ENCODE measurements around the gene OR7D2.
A peak's percentile ranks its signal among the peaks of the same experiment; 100 is the strongest.
"Not testable (repeated sequence)": the region's sequence is repeated elsewhere in the genome, so short reads cannot be mapped to it uniquely, and the experiment has no call there.

Gene OR7D2

DNA sequence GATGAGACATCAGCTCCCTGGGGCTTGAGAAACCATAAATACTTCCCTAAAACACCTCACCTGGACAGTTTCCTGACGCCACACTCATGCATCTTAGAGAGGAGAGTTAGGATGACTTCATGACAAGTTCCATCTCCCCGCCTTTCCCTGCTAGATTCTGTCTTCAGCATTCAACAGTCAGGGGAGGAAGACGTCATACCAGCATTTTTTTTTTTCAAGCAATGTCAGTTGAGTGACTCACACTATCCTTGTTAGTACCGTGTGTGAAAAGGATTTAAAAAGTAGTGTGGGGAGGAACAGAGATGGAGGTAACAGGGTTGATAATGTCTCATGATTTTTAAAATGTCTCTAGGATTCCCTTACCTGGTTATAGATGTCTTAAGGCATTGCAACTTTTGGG is at the start of gene OR7D2:
Gene OR7D2, plus strand, starts transcription at position 79 of the 400 bp plus-strand sequence. CDS start 6,803 bp downstream, outside the sequence.
- no peak for DNase-seq

DNA sequence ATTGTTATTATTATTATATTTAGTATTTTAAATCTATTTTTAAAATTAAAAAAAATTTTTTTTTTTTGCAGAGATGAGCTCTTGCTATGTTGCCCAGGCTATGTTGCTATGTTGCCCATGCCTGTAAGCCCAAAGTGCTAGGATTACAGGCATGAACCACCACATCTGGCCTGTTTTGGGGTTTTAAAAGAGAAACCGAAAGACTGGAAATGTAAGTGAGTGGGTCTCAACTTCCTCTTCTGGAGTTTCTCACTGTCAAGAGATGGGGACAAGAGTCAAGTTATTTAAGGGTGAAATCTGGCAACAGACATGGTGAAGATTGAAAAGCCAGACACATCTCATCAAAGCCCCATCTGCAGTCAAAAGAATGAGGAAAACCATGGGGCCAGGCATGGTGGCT is 47.8 kb upstream of the OR7D2 start:
- DNase-seq = no peak

DNA sequence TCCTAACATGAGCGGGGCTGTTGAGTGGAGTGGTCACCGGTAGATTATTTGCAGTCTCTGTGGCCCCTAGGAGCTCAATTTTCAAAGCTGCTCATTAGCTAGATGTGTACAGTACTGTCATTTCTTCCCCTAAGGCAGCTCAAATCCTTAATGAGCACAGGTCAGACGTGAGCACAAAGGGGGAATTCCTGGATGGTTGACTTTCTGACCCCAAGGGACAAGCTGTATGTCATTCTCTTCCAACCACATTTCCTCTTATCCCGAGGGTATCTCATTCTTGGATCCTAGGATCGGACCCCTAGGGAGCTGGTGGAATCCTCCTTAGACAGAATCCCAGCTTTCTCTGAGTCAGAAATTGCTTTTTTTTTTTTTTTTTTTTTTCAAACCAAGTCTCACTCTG is 46.4 kb upstream of the OR7D2 start:
- no peak for DNase-seq

DNA sequence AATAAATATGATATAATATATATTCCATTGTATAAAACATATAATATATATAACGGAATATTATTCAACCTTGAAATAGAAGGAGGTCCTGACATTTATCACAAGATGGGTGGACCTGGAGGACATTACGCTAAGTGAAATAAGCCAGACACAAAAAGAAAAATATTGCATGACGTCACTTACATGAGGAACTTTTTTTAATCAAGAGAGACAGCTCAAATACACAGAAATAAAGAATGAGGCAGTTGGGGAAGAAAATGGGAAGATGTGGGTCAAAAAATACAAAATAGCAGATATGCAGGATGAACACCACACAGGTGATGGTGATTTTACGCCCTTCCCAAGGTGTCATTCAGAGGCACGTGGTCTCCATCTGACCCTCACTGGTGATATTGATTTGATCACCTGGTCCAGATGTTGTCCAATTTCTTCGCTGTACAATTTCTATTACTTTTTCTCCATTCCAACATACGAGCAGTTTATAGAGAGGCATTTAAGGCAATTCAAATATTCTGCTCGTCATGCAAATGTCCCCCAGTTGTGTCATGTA is 39.1 kb upstream of the OR7D2 start:
- DNase-seq = no peak

DNA sequence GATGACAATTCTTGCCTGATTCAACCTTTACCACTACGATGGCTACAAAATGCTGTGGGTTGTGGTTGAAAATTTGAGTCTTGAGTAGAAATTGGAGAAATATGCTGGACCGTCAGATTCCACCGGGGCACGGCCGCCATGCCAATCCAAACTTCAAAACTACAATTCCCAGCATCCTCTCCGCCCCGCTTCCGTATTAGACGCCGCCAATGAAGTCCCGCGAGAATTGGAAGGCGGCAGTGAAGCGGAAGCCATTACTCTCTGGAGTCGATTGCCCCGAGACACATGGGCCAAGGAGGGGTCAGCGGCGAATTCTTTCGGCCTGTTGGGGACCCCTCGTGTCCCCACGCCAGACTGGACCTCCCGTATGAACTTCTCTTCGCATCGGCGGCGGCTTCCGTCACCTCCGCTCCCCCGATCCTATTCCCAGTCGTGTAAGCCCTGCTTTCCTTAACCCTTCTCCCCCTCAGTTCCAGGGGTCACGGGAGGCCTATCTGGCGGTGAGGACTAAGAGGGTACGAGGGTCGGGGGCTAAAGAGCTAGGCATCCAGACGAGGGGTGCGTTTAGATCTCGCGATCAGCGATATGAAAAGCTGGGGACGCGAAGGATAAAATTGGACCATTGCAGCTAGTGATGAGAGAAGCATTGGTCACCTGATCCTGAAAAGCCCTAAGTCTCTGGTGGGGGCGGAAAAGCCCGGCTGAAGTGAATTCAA is 38.5 kb upstream of the OR7D2 start, which contains the start of gene ZNF317:
Gene ZNF317, plus strand, starts transcription at position 239 of the 716 bp plus-strand sequence. CDS start 15,620 bp downstream, outside the sequence.
- DNase-seq = peak; percentile 90 to 91

DNA sequence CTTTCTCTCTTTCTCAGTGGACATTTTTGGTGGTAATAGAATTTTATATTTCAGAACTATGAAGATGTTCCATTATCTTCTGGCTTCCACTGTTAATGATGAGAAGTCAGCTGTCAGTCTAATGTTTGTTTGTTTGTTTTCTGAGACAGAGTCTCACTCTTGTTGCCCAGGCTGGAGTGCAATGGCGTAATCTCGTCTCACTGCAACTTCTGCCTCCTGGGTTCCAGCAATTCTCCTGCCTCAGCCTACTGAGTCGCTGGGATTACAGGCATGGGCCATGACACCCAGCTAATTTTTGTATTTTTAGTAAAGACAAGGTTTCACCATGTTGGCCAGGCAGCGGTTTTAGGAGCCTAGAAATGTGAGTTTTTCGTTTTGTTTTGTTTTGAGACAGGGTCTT is 33.9 kb upstream of the OR7D2 start:
- no peak for DNase-seq

DNA sequence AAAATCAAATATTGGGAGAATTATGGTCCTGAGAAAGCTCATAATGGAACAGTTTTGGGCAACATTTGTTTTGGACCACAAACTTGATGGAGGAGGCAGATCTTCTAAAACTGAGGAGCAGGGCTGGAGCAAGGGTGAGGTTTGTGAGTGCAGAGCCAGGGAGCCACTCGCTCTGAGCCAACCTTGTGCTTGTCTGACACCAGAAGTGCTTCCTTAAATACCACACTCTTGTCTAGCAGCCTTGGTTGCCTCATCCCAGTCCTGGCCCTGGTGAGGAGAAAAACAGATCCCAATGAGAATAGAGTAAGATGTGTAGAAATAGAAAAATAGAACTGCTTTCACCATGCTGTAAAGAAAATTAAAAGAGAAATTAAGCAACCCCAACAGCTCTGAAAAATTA is 31.9 kb upstream of the OR7D2 start:
- DNase-seq = no peak

DNA sequence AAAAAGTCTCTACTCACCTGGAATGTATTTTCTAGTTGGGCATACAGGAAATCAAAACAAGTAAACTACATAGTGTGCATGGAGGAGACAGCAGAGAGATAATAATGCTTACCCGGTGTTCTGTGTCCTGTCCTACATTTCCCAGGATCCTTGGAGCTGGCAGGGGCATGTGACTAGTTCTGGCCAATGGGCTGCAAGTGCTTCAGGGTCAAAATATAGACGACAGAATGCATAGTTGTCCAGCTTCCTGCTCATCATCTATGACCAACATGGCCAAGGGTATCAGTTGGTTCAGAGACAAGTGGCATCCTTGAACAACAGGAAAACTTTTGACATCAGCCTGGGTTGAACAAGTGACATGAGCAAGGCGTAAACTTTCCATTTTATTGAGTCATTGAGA is 30.1 kb upstream of the OR7D2 start:
- DNase-seq = no peak

DNA sequence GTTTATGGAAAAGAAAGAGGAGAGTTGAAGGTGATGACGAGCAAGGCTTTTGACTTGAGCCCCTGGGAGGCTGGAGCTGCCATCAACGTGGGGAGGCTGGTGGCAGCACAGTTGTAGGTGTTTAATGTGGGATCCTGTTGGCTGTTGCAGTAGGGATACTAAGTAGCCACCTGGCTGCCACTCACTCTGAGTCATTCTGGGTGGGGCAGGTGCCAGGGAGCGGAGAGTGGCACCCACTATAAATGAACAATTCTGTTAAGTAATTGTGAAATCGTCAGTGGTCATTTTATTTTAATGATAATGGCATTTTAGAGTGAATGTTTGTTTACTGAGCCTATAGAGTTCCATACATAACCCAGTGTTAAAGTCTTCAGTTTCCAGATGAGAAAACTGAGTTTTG is 28.8 kb upstream of the OR7D2 start:
- no peak for DNase-seq

DNA sequence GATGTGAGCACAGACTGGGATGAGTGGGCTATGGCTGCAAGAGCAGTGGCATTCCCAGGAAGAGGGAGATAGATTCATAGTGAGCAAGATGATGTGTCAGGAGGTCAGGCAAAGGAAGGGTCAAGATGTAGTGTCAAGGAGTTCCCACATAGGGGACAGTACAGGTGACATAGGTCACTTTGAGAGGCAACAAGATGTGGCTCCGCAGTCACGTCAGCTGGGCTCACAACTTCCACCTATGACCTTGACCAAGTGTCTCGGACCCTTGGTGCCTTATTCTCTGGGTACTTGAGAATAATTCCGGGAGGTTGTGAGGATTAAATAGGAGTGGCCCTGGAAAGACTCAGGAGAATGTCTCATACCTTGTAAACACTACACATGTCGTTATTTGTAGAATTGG is 28.1 kb upstream of the OR7D2 start:
- no peak for DNase-seq

DNA sequence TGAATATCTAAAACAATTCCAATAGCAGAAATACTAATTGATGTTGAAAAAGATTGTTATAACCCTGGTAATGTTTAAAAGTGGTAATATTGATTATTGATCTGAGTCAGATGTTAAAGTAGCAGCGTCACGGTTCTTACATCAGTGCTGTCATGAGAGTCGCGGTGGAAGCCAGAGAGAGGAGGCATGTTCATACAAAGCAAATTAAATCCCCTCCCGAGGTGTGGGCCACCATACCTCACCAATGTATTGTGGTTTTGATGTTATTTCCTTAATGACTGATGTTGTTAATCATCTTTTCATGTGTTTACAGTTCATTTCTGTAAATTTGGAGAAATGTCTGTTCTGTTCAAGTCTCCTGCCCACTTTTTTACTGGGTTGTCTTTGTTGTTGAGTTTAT is 27.4 kb upstream of the OR7D2 start:
- no peak for DNase-seq

DNA sequence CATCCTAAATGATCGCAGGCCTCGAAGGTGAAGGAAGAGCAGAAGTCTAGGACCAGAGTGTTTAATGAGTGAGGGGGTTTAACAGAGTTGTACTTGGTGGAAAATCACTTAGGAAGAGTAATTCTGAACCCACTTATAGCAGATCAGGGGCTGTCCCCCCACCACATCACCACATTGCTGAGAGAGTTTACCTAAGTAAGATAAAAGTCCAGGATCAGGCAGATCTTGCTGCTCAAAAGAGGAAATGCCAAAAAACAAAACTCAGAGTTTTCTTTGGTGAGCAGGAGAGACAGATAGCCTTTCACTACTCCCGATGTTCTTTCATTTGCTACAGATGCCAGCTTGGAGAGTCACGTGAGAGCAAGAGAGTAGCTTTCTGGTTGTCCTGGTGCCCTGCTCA is 23.2 kb upstream of the OR7D2 start:
- DNase-seq = no peak

DNA sequence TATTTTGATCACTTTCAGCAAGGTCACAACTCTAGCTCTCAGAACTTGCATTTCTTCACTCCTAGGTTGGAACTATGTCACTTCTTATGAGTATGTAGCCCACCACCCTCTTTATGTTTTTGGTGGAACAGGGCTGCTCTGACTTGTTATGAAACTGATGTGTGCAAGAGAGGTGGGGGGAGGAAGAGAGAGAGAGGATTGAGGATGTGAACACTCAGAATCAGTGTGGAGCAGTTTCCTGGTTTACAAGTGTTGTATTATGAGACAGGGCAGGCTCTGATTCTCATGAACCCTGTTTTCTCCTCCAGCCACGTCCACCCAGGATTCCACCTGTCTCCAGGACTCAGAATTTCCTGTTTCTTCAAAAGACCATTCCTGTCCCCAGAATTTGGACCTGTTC is 22.5 kb upstream of the OR7D2 start:
- DNase-seq = no peak

DNA sequence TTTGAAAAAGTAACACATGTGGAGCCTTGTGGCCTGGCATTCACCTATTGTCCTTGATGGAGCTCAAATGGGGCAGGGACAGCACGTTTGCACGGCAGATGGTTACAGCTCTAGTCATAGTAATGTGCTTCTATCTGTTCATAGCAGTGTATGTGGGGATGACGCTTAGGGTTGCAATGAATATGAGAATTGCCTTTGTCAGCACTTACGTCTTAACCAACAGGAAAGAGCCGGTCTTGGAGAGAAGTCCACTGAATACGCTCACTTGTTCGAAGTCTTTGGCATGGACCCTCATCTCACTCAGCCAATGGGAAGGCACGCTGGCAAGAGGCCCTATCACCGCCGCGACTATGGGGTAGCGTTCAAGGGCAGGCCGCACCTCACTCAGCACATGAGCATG is 18.9 kb upstream of the OR7D2 start:
- no peak for DNase-seq

DNA sequence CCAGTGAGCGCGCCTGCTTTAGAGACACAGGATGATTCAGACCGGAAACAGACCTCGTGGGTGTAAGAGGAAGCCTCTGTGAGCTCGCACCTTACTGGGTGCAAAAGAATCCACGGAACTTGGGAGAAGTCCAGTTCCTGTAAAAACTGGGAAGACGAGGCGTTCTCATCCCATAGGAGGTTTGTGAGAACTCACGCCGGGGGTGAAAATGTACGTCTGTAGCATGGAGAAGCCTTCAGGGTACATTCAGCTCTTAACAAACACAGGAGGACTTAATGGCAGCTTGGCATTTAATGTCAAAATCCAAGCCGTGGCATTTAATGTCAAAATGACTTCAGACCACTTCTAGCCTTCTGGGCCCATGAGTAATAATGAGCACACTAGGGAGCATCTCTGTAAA is 17.4 kb upstream of the OR7D2 start:
- DNase-seq = no peak

DNA sequence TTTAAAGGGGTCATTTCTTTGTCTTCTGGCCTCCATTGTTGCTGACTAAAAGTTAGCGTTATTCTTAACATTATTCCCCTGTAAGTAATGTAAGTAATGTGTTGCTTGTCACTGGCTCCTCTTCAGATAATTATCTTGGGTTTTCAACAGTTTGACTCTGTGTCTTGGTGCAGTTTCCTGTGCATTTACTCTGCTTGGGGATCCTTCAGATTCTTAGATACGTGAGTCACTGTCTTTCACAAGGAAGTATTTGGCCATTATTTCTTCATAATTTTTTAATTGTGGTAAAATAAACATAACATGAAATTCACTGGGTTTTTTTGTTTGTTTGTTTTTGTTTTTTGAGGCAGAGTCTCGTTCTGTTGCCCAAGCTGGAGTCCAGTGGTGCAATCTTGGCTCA is 13.5 kb upstream of the OR7D2 start:
- DNase-seq = no peak

DNA sequence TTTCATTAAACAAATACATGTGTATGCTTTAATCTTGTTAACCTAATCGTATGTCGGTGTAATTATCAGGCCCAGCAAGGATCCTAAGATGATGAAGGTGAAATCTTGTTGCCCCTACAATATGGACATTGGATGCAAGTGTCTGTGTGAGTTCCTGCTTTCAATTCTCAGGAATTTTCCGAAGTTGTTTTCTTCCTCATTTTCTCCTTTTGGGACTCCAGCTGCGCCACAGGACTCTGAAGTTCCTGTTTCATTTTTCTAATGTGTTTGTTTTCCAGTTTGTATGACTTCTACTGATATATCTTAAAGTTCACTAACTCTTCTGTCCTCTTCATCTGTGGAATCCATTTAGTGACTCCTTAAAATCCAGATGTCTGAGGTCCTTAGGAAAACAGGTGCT is 11.9 kb upstream of the OR7D2 start:
- DNase-seq = no peak

DNA sequence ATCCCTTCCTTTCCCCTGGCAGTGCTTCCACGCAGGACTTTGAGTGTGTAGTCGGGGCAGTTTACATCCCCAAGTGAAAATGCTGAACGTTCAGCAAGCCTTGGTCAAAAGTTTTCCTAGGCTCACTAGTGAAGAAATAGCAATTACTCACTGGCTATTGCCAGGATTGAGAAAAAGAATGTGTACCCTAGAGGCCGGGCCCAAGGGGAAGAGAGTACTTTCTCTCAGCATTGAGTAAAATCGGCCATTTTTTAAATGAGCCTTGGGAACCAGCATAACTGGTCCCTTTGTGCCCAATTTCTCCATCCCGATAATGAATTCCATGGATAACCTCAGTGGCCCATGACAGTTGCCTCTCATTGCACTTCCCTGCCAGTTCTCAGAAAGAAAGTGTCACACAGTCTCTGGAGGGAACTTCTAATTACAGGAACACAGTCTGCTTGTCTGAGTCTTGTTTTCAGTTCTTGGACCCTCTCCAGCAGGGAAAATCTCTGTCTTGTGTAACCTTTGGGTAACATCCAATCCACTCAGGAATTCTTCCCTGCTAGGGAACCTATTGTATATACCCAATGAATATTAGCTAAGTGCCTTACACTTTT is 7.3 kb upstream of the OR7D2 start:
- no peak for DNase-seq

DNA sequence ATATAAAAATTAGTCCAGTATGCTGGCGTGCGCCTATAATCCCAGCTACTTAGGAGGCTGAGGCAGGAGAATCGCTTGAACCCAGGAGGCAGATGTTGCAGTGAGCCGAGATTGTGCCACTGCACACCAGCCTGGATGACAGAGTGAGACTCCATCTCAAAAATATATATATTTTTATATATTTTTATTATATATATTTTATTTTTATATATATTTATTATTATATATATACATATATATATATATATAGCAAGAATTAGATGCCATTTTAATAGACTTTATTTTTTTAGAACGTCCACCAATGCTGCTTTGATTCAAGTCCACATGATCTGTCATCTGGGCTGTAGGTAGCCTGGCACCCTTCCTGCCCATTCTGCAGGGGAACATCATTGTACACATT is 3.5 kb upstream of the OR7D2 start:
- no peak for DNase-seq

DNA sequence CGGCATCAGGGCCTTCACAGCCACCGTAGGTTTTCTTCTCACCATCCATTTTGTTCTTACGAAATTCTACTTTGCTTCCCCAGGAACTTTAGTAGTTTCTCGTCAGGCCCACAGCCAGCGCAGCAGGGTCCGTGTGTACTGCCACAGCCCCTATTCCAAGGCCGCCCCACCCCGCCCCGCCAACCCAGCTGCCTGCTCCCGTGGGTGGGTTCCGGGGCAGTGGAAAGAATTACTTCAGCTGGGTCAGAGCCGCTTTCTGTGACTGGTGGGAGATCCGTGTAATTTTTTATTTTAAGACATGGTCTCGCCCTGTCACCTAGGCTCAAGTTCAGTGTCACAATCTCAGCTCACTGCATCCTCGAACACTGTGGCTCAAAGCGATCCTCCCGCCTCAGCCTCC is 4.2 kb downstream of the OR7D2 start:
- no peak for DNase-seq

DNA sequence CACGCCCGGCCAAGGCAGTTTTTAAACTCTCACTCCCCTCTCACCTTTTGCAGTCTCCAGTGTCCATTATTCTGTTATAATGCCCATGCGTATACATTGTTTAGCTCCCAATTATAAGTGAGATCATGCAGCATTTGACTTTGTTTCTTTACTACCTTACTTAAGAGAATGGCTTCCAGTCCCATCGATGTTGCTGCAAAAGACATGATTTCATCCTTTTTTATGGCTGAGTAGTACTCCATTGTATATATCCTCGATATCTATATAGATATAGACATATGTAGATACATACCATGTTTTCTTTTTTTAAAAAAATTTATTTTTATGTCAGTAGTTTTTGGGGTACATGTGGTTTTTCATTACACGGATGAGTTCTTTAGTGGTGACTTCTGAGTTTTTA is 8.4 kb downstream of the OR7D2 start:
- no peak for DNase-seq

DNA sequence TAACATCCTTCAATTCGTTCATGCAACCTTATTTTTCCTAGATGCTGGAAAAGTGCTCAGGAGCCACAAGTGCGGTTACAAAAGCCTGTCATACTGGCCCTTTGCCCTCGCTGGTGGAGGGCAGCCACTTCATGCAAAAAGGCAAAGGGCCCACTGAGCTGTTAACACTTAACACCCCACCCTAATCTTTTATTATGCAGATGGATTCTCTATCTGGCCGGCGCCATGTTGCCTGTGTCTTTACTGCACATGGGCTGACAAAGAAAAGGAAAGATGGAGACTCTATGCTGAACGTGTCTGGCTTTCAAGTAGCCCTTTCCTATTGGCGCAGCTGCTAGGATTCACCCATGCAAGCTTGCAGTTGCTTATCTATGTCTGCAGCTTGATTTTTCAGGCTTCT is 10.8 kb downstream of the OR7D2 start:
- no peak for DNase-seq

DNA sequence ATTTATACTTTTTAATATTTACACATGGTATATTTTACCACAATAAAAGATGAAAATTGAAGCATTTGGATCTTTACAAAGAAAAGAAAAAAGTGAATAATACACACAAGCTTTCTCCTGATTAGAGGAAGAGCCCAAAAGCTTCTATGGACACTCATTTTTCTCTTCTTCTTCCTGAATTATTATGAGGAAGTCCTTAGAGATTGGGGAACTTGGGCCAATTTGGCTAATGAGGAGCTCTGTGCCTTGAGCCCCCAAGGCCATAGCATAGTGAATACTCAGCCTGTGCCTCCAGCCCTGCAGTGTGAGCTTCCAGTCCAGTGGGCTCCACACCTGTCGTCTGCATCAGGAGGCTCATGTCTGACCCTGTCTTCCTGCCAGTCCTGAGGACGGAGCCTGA is 19.3 kb downstream of the OR7D2 start:
- not testable (repeated sequence) for DNase-seq

DNA sequence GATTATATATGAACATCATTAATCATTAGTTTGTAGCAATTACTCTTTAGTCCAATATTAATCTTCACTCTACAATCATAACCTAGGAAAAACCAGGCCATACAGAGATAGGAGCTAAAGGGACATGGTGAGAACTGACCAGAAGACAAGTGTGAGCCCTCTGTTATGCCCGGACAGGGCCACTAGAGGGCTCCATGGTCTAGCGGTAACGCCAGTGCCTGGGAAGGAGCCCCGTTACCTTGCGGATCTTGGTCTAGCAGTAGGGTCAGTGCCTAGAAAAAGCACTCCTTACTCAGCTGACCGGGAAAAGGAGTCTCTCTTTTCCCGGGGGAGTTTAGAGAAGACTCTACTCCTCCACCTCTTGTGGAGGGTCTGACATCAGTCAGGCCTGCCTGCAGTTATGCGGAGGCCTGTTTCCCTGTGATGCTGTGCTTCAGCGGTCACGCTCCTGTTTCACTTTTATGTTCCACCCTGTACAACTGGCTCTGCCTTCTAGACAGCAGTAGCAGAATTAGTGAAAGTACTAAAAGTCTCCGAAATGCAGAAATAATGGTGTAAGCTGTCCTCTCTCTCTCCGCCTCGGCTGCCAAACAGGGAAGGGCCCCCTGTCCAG is 26.8 kb downstream of the OR7D2 start:
- peak; percentile 72 to 76 for DNase-seq
